Panc1 (cell line): Measurements from ENCODE around the gene UXS1. TPM values are rescaled to one million over a fixed set of nuclear protein-coding genes. Genes with fewer than 3 reads are reported as not detected.

Experiments used
- ATAC-seq: fragments of 200-7000 bp; cut with Tn5 transposase; 2 replicates; pipeline ENCODE4 v1.9.1; 2020; ENCODE audit warnings: mild to moderate bottlenecking, moderate library complexity
- BruUV-seq: library from RNA; stranded (reverse); fragments of 400-500 nt; replicated peaks from 2 replicates; lab custom pipeline; 2021; lab: Mats Ljungman, UMichigan
- CTCF ChIA-PET: fragments of 300-600 bp; sonication (Branson Sonifier 250); formaldehyde crosslinking; loops from one replicate; lab custom pipeline; 2022; ENCODE audit warnings: antibody characterized with exemption; lab: Charles Lee
- POLR2A ChIA-PET: fragments of 300-600 bp; sonication (Branson Sonifier 250); formaldehyde crosslinking; loops from one replicate; lab custom pipeline; 2022; ENCODE audit warnings: antibody characterized with exemption; lab: Charles Lee
- DNase-seq: peaks from one replicate; pipeline ENCODE4 v3.0.0-alpha.2; 2010; ENCODE audit warnings: low read depth, low spot score
- H3K27ac ChIP-seq: 2 replicates; pipeline ENCODE4 v1.5.1; 2011; ENCODE audit warnings: mild to moderate bottlenecking, low read length, inconsistent platforms
- H3K27me3 ChIP-seq: fragments of 200-500 bp; sonication (Bioruptor generic); 2 replicates; pipeline ENCODE4 v1.6.0; 2014; ENCODE audit warnings: low read length, inconsistent platforms; ENCODE audit not compliant: control insufficient read depth, insufficient read depth
- H3K36me3 ChIP-seq: fragments of 200-500 bp; sonication (Bioruptor generic); 2 replicates; pipeline ENCODE4 v1.5.1; 2014; ENCODE audit warnings: inconsistent platforms, mild to moderate bottlenecking, low read length, moderate library complexity; ENCODE audit not compliant: control insufficient read depth, insufficient read depth
- H3K4me1 ChIP-seq: 2 replicates; pipeline ENCODE4 v1.5.1; 2011; ENCODE audit warnings: inconsistent platforms, mild to moderate bottlenecking, low read length, moderate library complexity; ENCODE audit not compliant: control insufficient read depth, insufficient read depth
- H3K4me3 ChIP-seq, 2 experiments: 2 replicates each; pipeline ENCODE4 v1.5.1; 2011 to 2012; ENCODE audit warnings: low read depth in 2 of 2, low read length in 2 of 2, mild to moderate bottlenecking in 2 of 2, inconsistent platforms in 1 of 2, moderate library complexity in 1 of 2
- H3K9me3 ChIP-seq: fragments of 200-500 bp; sonication (Bioruptor generic); 2 replicates; pipeline ENCODE4 v1.5.1; 2014; ENCODE audit warnings: low read depth, mild to moderate bottlenecking, inconsistent platforms, low read length, moderate library complexity; ENCODE audit not compliant: control insufficient read depth, insufficient read depth
- POLR2AphosphoS5 ChIP-seq: IDR thresholded peaks from 2 replicates; pipeline ENCODE4 v1.6.1; 2012; ENCODE audit warnings: mild to moderate bottlenecking, low read depth, low read length, moderate library complexity
- REST ChIP-seq, 2 experiments: IDR thresholded peaks; 2 replicates each; pipeline ENCODE4 v1.6.1; 2011 to 2012; ENCODE audit warnings: low read depth in 2 of 2, control low read depth in 1 of 2, low read length in 1 of 2, mild to moderate bottlenecking in 1 of 2, moderate library complexity in 1 of 2; ENCODE audit not compliant: insufficient read depth in 1 of 2
- SIN3A ChIP-seq: IDR thresholded peaks from 2 replicates; pipeline ENCODE4 v1.6.1; 2012; ENCODE audit warnings: low read depth, mild to moderate bottlenecking, low read length, moderate library complexity, borderline replicate concordance; ENCODE audit not compliant: insufficient read depth
- TCF7L2 ChIP-seq: IDR thresholded peaks from 2 replicates; pipeline ENCODE4 v1.6.1; 2011; ENCODE audit warnings: mild to moderate bottlenecking, low read depth, low read length, inconsistent platforms
- in situ Hi-C: cut with HindIII; loops from 2 replicates; pipeline ENCODE4 v1.10.0; 2016; ENCODE audit warnings: low sequenced_read_pairs, low pct_unique_long_range_greater_than_20kb
- intact Hi-C: fragments of 100-400 bp; cut with micrococcal nuclease; formaldehyde crosslinking; loops from one replicate; pipeline ENCODE4 v1.10.0; 2022; ENCODE audit not compliant: unreplicated experiment
- total RNA-seq: library from RNA; stranded (reverse); gene quantifications from one replicate; pipeline ENCODE4 v1.2.1, GENCODE V29; 2021; ENCODE audit not compliant: unreplicated experiment
- TF ChIP-seq, protein P1 (sequence below): fragments of 450-650 bp; IDR thresholded peaks from 2 replicates; pipeline ENCODE4 v1.5.1; 2017; ENCODE audit warnings: mild to moderate bottlenecking

Gene UXS1
- total RNA-seq, 1 experiment from 2014 or later, result 72.0 TPM

DNA sequence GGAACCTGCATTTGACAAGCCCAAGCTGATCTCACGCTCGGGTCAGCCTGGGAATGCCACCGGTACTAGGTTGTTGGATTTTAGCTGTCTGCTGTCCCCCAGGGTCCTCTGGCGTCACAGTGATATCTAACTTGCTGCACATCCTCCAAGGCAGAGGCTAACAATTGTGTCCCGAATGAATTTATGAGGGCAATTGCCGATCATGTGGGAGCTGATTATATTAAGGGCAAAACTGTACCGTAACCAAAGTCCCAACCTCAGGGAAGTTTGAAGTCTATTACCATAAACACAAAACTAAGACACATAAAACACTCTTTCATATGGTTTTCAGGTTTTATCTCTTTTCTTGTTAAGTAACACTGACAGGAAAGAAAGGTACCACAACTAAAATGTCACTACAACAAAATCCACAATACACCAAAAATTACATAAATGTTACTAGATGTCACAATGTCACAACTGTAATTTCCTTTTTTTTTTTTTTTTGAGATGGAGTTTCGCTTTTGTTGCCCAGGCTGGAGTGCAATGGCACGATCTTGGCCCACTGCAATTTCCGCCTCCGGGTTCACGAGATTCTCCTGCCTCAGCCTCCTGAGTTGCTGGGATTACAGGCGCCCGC, 6.7 kb downstream of the UXS1 start:
- POLR2A ChIA-PET, result no interaction called here
- intact Hi-C loops, result no loop called here

GRCh38 chr2:106185475-106186184, 8.5 kb downstream of the UXS1 start:
- no peak for DNase-seq
- no TSS peak for BruUV-seq
- intact Hi-C loops (no loop called here), in situ Hi-C loops (no loop called here)
- H3K27ac ChIP-seq, result no peak overlapping the region
- no peaks in the 10 kb centered on the region for H3K36me3 ChIP-seq
- ChIA-PET CTCF (no interaction called here), POLR2A (no interaction called here)
- H3K4me3 ChIP-seq, result no peak overlapping the region
- H3K4me1 ChIP-seq, result peaks cover 15% of the 10 kb centered on the region
- TF ChIP-seq REST (IDR thresholded peaks at IDR 0.05; ENCODE audit: insufficient read depth in 1 of 2, low read depth in 2 of 2, low read length in 1 of 2), result no peak
- TF ChIP-seq TCF7L2, result no peak
- TF ChIP-seq SIN3A, result no peak
- TF ChIP-seq POLR2AphosphoS5, result no peak
- TF ChIP-seq, protein P1, sequence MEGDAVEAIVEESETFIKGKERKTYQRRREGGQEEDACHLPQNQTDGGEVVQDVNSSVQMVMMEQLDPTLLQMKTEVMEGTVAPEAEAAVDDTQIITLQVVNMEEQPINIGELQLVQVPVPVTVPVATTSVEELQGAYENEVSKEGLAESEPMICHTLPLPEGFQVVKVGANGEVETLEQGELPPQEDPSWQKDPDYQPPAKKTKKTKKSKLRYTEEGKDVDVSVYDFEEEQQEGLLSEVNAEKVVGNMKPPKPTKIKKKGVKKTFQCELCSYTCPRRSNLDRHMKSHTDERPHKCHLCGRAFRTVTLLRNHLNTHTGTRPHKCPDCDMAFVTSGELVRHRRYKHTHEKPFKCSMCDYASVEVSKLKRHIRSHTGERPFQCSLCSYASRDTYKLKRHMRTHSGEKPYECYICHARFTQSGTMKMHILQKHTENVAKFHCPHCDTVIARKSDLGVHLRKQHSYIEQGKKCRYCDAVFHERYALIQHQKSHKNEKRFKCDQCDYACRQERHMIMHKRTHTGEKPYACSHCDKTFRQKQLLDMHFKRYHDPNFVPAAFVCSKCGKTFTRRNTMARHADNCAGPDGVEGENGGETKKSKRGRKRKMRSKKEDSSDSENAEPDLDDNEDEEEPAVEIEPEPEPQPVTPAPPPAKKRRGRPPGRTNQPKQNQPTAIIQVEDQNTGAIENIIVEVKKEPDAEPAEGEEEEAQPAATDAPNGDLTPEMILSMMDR, result no peak
- ATAC-seq, result no peak
- H3K9me3 ChIP-seq, result no peaks in the 10 kb centered on the region
- H3K27me3 ChIP-seq, result no peaks in the 10 kb centered on the region

More for the DNA sequence above, 6.7 kb downstream of the UXS1 start:
- Histone ChIP-seq H3K27me3 (no peaks in the 10 kb centered on the region), H3K36me3 (no peaks in the 10 kb centered on the region), H3K4me1 (peaks cover 30% of the 10 kb centered on the region), H3K27ac (no peak overlapping the region), H3K9me3 (no peaks in the 10 kb centered on the region), H3K4me3 (no peak overlapping the region)
- DNase-seq (no peak), ATAC-seq (no peak)
- in situ Hi-C loops, result no loop called here
- BruUV-seq, result no TSS peak
- CTCF ChIA-PET, result no interaction called here
- no peak for TF ChIP-seq SIN3A
- TF ChIP-seq POLR2AphosphoS5, result no peak
- no peak for TF ChIP-seq TCF7L2
- no peak for TF ChIP-seq REST (IDR thresholded peaks at IDR 0.05; ENCODE audit: insufficient read depth in 1 of 2, low read depth in 2 of 2, low read length in 1 of 2)
- TF ChIP-seq, protein P1, result no peak
